Right ventricle myocardium inferior (tissue), 1 donor: ENCODE results near the gene LRRC3B. TPM values are rescaled to one million over a fixed set of nuclear protein-coding genes. Genes with fewer than 3 reads are reported as not detected.

Experiments used
- ATAC-seq: fragments of 200-7000 bp; cut with Tn5 transposase; one replicate; pipeline ENCODE4 v1.9.1; 2020; ENCODE audit warnings: mild to moderate bottlenecking, moderate library complexity
- DNase-seq: peaks from one replicate; pipeline ENCODE4 v3.0.0; 2021; ENCODE audit errors: missing footprints
- intact Hi-C: fragments of 100-400 bp; cut with DNase I; formaldehyde crosslinking; loops from one replicate; pipeline ENCODE4 v1.11.0; 2022
- total RNA-seq: library from RNA; stranded (reverse); fragmentation: NEBNext Ultra II Directional; extraction: Animal tissue kit (Norgen Biotek cat#: 25700); gene quantifications from one replicate; pipeline ENCODE4 v1.2.1, GENCODE V29; 2021
- donor health status: DM: no; HTN: yes; CAD: no; lungs with severe emphysema.

LRRC3B gene
- total RNA-seq, 1 donor from 2014 or later = 0.38 TPM

GRCh38 chr3:26683902-26684301, 61.3 kb downstream of the LRRC3B start:
- intact Hi-C loops = no loop called here
- no peak for DNase-seq
- ATAC-seq = no peak

DNA sequence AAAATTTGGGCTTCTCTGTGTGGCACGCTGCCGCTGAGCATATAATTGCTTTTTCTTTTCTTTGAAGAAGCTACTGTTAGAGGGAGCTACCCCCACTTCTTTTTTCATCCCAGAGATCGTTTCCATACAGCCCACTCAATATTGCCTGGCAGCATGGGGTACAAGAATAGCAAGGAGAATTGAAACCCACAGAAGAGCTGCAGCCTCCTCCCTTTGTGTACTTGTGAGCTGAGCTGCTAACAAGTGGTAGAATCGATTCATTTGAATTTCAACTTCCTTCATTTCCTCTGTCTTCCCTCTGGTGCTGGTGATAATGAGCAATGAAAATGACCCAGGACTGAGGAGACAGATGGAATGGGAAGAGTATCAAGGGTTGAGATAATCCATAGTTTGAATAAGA, 64.9 kb downstream of the LRRC3B start:
- intact Hi-C loops = no loop called here
- DNase-seq = no peak
- ATAC-seq = no peak

- ATAC-seq (no peak), DNase-seq (no peak)
- intact Hi-C loops = no loop called here
Observed at GRCh38 chr3:26699553-26699952, 77.0 kb downstream of the LRRC3B start.

DNA sequence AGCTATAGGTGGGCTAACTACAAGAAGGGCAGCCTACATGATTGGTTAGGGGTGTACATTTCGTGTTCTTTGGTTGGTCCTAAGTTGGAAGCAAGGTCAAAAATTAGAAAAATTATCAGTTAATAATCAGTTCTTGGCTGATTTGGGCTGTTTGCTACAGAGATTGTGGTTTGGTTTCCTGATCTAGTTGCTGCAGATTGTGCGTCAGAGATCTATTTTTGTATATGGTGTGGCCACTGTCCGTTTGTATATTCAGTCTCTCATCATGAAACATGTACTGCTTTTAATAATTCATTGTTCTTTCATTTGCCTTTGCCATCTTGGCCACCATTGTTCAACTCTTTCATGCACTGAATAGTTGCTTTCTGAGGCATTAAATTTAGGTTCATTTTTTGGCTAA, 80.9 kb downstream of the LRRC3B start:
- no peak for DNase-seq
- intact Hi-C loops = no loop called here
- ATAC-seq = no peak

DNA sequence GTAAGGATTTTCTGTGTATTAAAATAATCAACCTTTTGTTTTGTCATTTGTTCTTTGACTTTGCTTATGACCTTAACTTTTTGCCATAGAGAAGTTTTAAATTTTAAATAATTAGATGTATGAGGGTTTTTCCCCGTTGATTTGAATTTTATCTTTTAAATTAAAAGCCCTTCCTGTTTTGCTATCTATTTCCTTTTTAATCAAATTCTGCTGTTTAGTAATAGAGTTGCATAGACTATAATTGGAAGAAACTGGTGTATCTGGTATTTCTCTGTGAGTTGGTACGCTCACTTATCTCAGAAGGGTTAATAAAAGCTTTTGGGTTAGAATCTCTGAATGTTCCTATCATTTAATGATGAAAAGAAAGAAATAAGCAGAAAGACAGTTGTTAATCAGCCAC, 82.2 kb downstream of the LRRC3B start:
- DNase-seq = no peak
- ATAC-seq = no peak
- intact Hi-C loops = no loop called here

DNA sequence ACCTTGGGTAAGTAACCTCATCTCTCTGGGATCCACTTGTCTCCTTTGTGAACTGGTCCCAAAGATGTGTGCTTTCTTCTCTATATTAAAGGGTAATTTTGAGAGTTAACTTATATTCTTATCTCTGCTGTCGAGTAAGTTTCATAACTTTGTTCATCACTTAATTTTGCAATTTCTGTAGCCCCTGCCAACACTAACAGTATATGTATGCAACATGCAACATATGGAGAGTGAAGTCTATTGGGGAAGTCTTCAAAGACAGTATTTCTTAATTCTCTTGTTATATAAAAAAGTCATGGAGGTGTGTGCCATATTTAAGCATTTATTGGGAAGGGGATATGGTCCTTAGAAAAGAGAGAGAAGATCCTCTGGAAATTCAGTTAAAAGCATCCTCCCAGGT, 85.9 kb downstream of the LRRC3B start:
- ATAC-seq (no peak), DNase-seq (no peak)
- intact Hi-C loops = no loop called here

GRCh38 chr3:26712211-26713026, 89.8 kb downstream of the LRRC3B start:
- DNase-seq = no peak
- no peak for ATAC-seq
- intact Hi-C loops = loop anchor here (5.0 kb wide), 2 partner anchors 810 to 1065 kb away; no protein-coding TSS in a partner anchor

DNA sequence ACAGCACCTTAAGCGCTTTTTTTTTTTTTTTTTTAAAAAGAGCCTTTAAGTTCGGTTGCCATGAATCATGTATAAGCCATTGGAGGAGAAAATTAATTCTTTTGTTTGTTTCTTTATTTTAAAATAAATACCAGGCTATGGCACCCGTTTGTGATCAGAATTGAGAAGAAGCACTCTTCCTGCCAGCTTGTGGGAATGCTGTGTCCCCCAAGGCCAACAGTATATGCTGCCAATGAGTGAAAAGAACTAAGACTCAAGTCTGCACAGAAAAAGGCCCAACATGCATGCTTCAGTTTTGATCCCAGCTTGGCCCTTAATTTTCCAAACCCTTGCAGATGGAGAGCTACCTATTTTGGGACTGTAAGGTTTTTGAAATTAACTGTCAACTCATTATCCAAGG, 90.5 kb downstream of the LRRC3B start:
- intact Hi-C loops = loop anchor here (5.0 kb wide), 2 partner anchors 811 to 1066 kb away; no protein-coding TSS in a partner anchor
- ATAC-seq (no peak), DNase-seq (no peak)

DNA sequence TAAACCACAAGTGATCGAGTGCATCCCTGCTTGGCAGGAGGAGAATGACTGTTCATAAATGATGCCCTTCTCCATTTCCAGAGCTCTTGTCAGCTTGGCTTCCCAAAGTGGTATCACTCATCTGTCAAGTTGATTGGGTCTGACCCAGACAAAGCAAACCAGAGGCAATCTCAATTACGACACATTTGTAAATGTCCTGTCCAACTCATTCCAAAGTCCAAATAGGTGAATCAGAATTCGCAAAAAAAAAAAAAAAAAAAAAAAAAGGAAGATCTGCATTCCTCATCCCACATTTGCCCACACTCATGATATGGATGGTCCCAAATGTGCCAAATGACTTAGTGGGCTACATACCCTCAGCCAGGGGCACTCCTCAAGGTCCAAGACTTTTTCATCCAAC, 91.9 kb downstream of the LRRC3B start:
- intact Hi-C loops = loop anchor here (5.0 kb wide), 2 partner anchors 812 to 1067 kb away; no protein-coding TSS in a partner anchor
- no peak for DNase-seq

GRCh38 chr3:26715431-26715830, 92.9 kb downstream of the LRRC3B start:
- no peak for ATAC-seq
- no peak for DNase-seq
- intact Hi-C loops = no loop called here

More for the DNA sequence above, 91.9 kb downstream of the LRRC3B start:
- no peak for ATAC-seq

DNA sequence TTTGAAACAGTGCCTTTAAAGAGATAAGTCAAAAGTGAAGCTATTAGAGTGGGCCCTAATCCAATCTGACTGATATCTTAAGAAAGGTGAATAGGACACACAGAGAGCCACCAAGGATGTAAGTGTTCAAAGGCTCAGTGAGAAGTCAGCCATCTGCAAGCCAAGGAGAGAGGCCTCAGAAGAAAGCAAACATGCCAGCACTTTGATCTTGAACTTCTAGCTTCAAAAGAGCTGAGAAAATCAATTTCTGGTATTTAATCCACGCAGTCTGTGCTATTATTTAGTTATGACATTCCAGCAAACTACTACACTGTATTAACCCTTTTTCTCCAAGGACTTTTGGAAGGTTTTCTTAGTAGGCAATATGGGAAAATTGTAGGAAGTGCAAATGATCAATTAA, 95.7 kb downstream of the LRRC3B start:
- ATAC-seq (no peak), DNase-seq (no peak)
- intact Hi-C loops = no loop called here

DNA sequence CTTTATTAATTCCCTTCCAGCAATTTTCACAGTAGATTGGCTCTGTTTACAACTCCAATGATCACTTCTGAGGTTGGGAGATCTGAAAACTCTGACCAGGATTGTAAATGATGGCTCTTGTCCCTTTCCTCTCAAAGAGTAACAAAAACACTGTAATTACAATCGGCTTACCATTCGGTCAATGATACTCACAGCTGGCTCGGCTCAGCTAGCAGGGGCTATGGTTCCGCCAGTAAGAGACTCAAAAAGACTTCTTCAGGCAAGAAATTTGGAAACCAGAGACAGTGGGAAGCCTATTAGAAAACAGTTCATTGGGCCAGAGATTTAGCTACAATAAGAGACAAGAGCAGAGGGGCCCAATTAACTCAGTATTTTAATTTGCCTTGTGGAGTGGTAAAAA, 96.6 kb downstream of the LRRC3B start:
- peak; percentile 60 for DNase-seq
- intact Hi-C loops = no loop called here

GRCh38 chr3:26721047-26721446, 98.5 kb downstream of the LRRC3B start:
- no peak for DNase-seq
- ATAC-seq = no peak
- intact Hi-C loops = no loop called here

More for the DNA sequence above, 96.6 kb downstream of the LRRC3B start:
- peak; percentile 23 for ATAC-seq

- intact Hi-C loops = no loop called here
- no peak for DNase-seq
- no peak for ATAC-seq
Observed at GRCh38 chr3:26731843-26732242, 109.3 kb downstream of the LRRC3B start.

DNA sequence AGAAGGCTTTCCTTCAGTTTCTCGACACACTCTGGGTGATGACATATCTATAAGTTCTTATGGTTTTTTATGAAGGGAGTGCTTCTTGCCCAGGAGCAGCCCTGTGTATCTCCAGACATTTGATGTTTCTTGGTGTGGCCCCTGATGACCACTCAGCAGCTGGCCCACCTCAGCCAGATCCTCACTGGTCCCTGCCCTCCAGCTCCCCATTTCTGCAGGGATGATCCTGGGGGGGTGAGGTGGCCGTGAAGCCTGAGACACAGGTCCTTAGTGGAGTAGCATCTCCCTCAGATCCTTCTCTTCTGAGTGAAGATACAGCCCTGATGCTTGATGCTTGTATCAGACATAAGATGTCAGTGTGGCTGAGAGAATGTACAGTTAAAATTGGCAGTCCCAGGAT, 127.7 kb downstream of the LRRC3B start:
- ATAC-seq (no peak), DNase-seq (no peak)
- intact Hi-C loops = no loop called here

- ATAC-seq = no peak
- DNase-seq = no peak
- intact Hi-C loops = no loop called here
Observed at GRCh38 chr3:26752466-26752865, 129.9 kb downstream of the LRRC3B start.

DNA sequence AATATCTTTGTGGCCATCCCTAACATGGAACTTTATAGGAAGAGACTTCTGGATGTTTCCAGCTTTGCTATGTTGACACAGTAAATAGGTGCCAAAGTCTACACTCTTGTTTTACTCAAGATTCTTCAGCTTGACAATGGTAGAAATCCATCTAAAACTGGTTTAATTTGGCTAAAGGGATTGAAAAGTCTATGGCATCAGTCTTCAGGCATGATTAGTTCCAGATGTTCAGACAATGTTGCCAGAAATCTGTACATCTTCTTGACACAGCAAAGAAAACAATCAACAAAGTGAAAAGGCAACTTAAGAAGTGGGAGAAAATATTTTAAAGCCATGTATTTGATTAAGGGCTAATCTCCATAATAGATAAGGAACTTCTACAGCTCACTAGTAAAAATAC, 130.5 kb downstream of the LRRC3B start:
- ATAC-seq (peak; percentile 34), DNase-seq (no peak)
- intact Hi-C loops = no loop called here

GRCh38 chr3:26757978-26758377, 135.4 kb downstream of the LRRC3B start:
- ATAC-seq = no peak
- no peak for DNase-seq
- intact Hi-C loops = no loop called here
